Measurements from ENCODE around the gene FAM149B1. TPM values are rescaled to one million over a fixed set of nuclear protein-coding genes. Genes with fewer than 3 reads are reported as not detected.

The FAM149B1 gene
- total RNA-seq, 1 donor from 2014 or later = 15.0 TPM

DNA sequence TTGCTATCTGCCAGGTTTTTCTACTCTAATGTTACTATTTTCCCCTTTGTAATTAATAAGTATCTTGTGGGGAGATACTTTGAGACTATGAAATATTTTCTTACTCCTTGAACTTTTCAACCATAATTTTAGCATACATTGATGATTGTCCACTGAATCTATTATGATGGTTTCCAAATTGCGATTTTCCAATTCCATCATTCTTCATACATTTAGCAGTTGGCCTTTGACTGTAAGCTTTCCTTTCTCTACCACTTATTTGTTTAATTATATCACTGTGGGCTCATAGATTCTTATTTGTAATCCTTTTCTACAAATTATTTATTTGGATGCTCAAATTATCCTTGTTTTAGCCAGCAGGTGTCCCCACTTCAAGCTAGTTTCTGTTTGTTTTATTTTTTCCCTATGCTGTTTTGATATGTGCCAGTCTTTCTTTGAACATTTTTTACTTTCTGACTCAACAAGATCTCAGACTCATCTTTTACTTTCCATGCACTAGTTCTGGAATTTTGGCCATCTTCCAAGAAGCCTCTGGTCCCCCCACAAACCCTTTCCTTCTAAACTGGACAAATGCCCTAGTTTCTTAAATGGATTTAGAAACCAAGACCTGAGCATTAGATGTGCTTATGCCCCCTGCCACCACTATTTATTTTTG lies 95.9 kb downstream of the FAM149B1 start:
- no peak for DNase-seq (ENCODE audit: extremely low read depth, low read depth, low spot score)

DNA sequence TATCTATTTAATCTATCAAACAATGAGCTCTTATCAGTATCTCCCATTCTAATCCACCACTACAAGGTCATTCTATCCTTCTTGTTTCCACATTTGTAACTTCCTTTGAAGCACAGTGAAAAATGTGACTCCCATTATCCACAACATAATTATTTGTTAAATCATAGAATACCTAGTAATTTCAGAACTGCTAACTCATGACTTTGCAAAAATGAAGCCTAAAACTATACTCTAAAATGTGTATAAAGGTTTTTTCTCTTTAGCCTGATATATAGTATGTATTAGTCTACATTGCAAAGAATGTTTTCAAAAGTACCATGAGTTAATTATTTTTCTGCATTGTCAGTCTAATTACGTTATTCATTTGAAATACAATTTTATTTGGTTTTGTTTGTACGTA lies 96.5 kb downstream of the FAM149B1 start:
- no peak for DNase-seq (ENCODE audit: extremely low read depth, low read depth, low spot score)

DNA sequence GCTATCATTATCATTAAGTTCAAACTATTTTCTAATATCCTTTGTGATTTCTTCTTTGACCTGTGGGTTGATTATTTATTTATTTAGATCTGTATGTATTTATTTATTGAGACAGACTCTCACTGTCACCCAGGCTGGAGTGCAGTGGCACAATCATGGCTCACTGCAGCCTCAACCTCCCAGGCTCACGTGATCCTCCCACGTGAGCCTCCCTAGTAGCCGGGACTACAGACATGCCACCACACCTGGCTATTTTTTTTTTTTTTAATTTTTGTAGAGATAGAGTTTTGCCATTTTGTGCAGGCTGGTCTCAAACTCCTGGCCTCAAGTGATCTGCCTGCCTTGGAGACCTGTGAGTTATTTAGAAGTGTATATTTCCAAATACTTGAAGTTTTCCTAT lies 113.2 kb downstream of the FAM149B1 start:
- DNase-seq (ENCODE audit: extremely low read depth, low read depth, low spot score) = no peak

DNA sequence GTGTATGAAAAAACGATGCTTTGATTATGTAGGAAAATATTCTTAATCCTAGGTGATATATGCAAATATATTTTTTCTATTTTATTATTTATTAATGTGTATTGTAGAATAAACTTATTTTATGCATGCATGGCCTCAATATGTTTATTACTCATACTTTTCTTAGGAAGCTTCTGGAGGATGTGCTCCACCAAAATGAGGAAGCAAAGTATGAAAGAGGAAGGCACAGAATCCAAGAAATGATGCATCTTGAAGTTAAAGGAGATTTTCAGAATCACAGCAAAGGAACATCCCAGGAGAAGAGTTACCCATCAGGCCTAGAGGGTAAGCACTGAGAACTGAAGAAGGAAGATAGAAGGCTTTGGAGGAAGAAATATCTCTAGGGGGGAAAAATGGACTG lies 119.5 kb downstream of the FAM149B1 start:
- DNase-seq (ENCODE audit: extremely low read depth, low read depth, low spot score) = no peak

DNA sequence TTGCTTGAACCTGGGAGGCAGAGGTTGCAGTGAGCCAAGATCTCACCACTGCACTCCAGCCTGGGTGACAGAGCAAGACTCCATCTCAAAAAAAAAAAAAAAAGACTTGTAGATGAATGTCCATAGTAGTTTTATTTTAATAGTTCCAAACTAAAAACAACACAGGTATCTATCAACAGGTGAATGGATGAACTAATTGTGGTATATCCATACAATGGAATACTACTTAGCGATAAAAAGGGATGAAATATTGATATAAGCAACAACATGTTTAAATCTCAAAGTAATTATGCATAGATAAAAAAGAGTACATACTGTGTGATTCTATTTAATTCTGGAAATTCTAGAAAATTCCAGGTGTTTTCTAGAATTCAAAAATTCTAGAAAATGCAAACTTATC lies 122.0 kb downstream of the FAM149B1 start:
- DNase-seq (ENCODE audit: extremely low read depth, low read depth, low spot score) = no peak

DNA sequence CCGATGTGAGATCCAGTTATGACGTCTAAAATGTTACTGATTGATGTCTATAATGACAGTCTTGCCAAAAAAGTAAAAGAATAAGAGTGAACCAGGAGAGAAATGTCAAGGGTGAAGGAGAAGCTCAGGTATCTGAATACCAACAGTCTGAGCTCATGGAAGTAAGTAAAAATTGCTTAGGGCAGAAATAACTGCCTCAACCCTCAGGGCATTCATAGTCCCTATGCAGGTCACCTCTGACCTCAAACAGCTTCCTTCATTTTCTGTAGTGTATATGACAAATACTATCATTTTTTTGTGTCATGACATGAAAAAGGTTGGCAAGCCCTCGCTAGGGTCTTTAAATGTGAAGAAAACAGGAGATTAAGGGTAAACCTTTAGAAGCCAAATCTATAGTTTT lies 125.5 kb downstream of the FAM149B1 start:
- no peak for DNase-seq (ENCODE audit: extremely low read depth, low read depth, low spot score)

Other genes starting within 250 kb of the FAM149B1 start
- gene PLA2G12B, start 213.3 kb upstream of the FAM149B1 start, total RNA-seq = not detected in 2 replicates
- gene P4HA1, start 71.3 kb upstream of the FAM149B1 start, total RNA-seq = 82.2 and 83.8 TPM in 2 replicates
- gene NUDT13, start 57.7 kb upstream of the FAM149B1 start, total RNA-seq = 0.97 and 0.99 TPM in 2 replicates
- gene ECD, start 111 bp upstream of the FAM149B1 start, total RNA-seq = 38.4 and 41.2 TPM in 2 replicates
- gene DNAJC9, start 79.1 kb downstream of the FAM149B1 start, total RNA-seq = 19.3 and 26.1 TPM in 2 replicates
- 46.3 and 48.6 TPM in 2 replicates for gene MRPS16, start 84.5 kb downstream of the FAM149B1 start, total RNA-seq
- 0.39 and 0.41 TPM in 2 replicates for gene CFAP70, start 190.7 kb downstream of the FAM149B1 start, total RNA-seq
- 76.1 and 102 TPM in 2 replicates for gene ANXA7, start 245.9 kb downstream of the FAM149B1 start, total RNA-seq